Measurements from ENCODE around the gene NUPR1.

DNA sequence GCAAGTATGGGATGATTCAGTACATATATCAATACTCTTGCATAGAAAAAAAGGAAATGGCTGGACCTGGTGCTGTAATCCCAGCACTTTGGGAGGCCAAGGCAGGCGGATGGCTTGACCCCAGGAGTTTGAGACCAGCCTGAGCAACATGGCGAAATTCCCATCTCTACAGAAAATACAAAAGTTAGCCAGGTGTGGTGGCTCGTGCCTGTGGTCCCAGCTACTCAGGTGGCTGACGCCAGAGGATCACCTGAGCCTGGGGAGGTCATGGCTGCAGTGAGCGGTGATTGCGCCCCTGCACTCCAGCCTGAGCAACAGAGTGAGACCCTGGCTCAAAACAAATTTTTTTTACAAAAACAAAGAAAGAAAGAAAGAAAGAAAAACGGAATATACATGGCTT is 7.9 kb upstream of the NUPR1 start:
- TF ChIP-seq, protein P1, sequence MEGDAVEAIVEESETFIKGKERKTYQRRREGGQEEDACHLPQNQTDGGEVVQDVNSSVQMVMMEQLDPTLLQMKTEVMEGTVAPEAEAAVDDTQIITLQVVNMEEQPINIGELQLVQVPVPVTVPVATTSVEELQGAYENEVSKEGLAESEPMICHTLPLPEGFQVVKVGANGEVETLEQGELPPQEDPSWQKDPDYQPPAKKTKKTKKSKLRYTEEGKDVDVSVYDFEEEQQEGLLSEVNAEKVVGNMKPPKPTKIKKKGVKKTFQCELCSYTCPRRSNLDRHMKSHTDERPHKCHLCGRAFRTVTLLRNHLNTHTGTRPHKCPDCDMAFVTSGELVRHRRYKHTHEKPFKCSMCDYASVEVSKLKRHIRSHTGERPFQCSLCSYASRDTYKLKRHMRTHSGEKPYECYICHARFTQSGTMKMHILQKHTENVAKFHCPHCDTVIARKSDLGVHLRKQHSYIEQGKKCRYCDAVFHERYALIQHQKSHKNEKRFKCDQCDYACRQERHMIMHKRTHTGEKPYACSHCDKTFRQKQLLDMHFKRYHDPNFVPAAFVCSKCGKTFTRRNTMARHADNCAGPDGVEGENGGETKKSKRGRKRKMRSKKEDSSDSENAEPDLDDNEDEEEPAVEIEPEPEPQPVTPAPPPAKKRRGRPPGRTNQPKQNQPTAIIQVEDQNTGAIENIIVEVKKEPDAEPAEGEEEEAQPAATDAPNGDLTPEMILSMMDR (IDR thresholded peaks at IDR 0.05; ENCODE audit: low read length), result no peak
- no peak for TF ChIP-seq EZH2 (optimal IDR thresholded peaks at IDR 0.05; ENCODE audit: low read depth, low read length)

Data from MM.1S (cell line).